GM18498 (cell line): Measurements from ENCODE around the gene RBBP6.

Source experiments
- ATAC-seq: cut with Tn5 transposase; IDR thresholded peaks from one replicate; pipeline ENCODE4 v1.9.1; 2021; ENCODE audit warnings: mild to moderate bottlenecking, moderate library complexity; ENCODE audit not compliant: unreplicated experiment

The RBBP6 gene

DNA sequence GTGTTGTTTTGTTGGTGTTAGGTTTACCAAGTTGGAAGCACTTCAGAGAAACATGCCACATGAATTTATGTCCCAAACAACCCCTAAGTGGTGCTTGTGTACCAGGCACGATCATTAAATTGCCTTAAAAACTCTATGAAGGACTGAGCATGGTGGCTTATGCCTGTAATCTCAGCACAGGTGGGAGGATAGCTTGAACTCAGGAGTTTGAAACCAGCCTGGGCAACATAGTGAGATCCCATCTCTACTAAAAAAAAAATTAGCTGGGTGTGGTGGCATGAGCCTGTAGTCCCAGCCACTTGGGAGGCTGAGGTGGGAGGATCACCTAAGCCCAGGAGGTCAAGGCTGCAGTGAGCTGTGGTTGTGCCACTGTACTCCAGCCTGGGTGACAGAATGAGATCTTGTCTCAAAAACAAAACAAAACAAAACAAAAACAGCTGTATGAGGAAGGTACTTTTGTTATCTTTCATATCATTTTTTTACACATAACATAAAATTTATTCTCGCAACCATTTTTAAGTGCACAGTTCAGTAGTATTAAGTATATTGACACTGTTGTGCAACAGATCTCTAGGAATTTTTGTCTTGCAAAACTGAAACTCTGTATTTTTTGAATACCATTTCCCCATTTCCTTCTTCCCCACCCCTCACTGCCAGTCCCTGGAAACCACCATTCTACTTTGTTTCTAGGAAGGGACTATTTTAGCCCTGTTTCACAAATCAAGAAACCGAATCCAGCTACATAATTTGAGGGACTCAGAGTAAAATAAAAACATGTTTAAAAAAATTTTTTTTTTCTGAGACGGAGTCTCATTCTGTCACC lies 14.3 kb upstream of the RBBP6 start:
- ATAC-seq, result no peak

DNA sequence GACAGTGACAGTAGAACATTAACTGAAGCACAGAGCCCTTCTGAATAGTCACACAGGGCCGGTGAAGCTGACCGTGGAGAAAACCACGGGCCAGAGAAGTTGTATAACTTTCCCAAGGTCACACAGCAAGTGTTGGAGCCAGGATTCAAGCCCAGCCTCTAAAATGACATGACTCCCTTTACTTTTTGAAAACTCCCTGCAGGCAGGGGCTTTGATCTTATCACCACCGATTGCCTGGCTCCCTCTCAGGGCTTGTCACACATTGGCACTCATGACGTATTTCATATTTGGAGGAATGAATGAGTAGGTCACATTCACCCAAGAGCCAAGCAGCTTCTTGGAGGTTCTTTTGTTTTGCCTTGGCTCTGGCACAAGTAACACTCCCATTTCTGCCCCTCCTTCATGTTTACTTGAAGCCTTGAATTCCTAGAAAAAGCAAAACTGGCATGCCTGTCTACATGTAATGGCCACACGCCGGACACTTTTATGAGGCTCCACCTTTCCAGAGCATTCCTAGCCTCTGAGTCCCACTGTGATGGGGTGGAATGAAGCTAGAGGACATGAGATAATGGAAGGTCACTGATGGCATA lies 13.3 kb upstream of the RBBP6 start:
- ATAC-seq, result no peak

DNA sequence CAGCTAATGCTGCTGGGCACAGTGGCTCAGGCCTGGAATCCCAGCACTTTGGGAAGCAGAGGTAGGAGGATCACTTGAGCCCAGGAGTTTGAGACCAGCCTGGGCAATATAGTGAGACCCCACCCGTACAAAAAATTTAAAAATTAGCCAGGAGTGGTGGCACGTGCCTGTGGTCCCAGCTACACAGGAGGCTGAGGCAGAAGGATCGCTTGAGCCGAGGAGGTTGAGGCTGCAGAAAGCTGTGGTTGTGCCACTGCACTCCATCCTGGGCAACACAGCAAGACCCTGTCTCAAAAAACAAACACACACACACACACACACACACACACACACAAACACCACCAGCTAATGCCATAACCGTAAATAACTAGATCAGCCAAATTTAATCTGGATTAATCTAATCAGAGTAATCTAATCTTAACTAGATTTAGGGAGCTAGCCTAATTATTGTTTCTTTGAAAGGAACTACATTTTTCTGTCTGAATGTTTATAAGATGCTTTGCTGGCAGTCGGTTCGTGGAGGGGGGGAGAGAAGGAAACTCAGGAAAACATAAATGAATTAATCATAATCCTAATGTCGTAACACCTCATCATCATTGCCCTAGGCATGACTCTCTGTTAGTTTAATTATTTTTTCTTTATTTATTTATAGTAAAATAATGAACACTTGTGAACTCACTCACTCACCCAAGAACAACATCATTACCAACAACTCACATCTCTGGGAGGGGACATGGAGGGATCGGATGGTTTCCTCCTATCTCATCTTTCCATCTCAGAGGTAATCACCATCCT lies 12.5 kb upstream of the RBBP6 start:
- ATAC-seq, result no peak

DNA sequence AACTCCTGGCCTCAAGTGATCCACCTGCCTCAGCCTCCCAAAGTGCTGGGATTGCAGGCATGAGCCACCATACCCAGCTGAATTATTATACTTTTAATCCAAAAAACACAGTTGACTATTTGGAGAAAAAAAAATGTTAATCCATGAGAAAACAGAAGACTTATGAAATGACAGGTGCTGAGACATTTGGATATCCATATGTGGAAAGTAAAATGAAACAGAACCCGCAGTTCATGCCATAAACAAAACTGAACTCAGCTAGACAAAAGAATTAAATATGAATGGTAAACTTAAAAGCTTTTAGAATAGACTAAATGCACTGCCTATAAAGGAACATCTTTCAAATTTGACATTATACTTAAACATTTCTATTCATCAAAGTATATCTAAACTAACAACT lies 8.2 kb upstream of the RBBP6 start:
- ATAC-seq, result no peak

DNA sequence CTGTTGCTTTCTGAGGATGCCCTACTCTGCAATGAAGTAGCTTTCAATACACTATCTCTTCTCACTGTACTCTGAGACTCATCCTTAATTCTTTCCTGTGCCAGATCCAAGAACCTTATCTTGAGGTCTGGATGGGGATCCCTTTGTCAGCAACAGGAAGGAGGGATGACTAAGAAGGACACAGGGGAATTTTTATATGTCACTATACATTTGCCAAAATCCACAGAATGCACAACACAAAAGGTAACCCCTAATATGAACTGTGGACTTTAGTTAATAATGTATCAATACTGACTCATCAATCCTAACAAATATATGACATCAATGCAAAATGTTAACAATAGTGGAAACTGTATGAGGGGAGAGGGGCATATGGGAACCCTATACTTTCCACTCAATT lies 4.7 kb upstream of the RBBP6 start:
- no peak for ATAC-seq

DNA sequence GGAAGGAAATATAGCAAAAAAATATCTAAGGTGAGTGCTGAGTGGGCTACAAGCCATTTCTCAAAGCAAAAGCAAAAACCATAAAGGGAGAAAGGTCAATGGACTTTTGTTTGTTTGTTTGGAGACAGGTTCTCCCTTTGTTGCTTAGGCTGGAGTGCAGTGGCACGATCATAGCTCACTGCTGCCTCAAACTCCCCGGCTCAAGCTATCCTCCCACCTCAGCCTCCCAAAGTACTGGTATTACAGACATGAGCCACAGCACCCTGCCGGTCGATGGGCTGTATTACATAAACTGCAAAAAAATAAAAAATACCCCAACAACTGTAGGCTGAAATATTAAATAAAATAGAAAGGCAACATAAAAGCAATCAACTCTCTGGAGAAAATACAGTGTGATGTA lies 3.5 kb upstream of the RBBP6 start:
- no peak for ATAC-seq

DNA sequence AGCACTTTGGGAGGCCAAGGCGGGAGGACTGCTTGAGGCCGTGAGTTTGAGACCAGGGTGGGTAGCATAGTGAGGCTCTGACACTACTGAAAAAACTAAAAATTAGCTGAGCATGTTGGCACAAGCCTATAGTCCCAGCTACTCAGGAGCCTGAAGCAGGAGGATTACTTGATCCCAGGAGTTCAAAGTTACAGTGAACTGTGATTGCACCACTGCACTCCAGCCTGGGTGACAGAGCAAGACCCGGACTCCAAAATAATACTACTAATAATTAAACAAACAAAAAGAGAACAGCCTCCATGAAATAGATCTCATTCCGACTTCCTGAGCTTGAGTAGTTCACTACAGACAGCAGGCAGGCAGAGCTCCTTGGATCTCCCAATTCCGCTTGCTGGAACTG lies 2.7 kb upstream of the RBBP6 start:
- ATAC-seq, result no peak

DNA sequence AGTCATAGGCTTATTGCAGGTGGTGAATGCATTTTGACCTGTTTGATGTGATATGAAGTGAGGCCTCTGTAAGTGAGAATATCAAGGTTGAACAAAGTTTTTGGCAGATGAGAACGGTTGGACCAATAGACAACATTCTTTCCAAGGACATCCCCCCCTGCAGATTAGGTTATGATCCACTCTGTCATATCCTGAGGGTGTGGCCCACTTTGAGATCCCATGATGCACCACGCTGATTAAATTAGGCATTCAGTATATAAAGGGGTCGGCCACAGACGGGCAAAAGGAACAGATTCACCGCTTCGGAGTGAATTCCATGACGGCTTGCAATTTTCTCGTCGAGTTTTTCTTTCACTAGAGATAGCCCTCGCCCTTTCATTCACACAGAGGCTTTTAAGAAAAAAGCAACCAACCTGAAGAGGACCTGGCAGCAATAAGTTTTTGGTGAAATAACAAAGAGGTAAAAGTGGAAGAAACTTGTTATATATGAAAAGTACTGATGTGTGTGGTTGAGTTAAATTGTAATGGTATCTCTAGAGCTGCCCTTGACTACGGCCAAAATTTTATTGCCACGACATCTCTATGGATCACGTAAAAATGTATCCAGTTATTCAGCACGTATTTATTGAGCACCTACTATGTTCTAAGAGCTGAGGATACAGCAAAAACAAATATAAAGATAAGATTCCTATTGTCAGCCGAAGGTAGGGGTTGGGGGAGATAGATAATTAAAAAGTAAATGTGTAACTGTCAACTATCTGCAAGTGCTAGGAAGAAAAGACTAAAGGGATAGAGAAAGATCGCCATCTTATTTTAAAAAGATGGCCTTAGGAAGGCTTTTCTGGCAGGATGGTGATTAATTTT lies 1.7 kb upstream of the RBBP6 start:
- ATAC-seq, result no peak

DNA sequence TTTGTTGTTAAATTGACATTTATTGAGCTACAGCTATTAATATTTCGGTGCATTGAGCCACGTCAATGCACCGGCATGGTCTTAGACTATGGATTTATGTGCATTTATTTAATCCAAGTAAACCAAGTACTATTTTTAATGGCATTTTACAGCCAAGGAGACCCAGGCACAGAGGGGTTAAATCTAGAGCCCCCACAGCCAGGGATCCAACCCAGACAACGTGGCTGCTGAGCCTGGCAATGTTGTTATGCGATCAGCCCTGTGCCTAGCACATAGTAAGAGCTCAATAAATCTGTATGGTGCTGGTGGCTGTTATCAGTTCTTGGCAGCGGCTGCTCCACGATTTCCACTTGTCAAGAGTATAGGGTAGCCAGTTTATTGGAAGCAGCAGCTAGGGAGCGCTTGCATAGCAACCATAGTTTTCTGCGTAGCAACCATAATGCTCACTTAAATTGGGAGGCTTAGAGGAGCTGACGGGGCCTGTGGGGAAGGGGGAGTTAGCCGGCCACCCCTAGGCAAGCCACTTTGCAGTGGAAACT lies 541 bp upstream of the RBBP6 start:
- ATAC-seq, result peak; percentile 14

DNA sequence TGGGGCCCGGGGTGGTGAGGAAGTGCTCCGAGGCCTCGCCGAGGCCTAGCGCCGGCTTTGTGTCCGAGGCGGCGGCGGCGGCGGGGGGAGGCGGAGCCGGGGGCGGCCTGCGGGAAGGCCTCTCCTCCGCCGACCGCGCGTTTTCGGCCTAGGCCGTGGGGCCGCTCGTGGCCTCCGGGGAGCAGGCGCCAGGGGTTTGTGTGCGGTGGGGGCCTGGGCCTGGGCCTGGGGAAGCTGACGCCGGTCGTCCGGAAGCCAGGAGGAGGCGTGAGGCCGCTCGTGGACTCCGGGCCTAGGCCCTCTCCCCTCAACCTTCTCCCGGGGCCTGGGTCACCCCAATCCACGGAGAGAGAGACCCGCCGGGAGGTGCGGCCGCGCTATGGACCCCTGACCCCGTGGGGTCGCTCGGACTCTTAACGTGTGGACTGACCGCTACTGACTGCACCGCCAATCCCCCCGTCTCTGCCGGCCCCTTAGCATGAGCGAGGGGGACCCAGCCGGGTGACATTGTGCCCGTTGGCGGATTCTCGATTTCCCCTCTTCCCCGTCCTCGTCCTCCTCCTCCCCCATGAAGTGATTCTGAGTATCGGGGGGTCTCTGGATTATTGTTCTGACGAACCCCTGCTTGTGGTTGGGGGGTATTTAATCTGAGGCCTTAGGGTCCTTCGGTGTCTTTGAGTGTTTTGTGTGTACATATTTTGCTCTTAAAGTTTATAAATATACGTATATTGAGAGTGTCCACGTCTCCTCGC lies 660 bp downstream of the RBBP6 start:
- peak; percentile 48 for ATAC-seq

DNA sequence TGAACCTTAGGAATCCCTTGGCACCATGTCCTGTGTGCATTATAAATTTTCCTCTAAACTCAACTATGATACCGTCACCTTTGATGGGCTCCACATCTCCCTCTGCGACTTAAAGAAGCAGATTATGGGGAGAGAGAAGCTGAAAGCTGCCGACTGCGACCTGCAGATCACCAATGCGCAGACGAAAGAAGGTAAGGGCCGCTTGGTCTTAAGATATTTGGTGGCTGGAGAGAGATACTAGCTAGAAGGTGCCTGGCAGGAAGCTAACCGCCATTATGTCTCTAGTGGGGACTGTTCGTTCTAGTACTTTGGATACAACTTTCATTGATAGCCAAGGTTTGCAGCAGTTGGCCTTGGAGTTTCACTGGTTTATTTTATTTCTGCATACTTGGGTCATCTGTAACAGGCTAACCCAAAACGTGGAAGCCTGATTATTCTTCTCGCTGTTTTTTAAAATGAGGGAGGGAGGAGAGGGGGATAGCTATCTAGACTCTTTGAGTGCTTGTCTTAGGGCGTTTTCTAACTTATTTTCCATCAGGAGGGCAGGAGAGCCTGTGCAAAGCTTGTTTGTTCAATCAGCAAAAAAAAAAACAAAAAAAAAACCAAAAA lies 1.3 kb downstream of the RBBP6 start:
- no peak for ATAC-seq

DNA sequence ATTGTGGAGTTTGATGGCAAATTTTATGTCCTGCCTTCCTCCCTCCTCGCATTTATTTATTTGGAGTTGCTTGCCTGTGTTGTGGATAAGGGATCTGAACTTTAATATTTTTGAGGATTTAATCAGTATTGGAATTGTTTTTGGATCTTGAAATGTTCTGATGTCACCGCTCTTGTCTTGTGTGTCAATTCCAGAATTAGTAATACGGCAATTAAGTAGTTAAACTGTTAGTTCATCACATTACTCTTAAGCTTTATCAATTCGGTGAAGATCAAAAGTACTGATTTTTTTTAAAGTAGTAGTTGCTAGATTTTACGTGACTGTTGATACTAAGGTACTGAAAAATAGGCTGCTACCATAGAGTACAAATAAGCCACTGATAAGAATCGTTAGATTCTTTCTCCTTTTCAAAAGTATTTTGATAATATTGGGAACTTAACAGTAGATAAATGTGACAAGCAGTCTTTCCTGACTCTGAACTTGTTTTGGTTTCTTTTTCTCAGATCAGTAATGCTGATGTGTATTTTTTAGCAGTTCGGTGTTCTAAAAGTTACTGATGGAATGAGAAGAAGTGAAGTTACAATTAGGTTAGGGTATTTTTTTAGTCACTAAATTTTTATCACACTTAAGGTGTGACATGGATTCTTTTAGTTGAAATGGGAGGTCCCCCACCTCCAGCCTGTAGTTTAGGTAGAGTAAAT lies 2.0 kb downstream of the RBBP6 start:
- ATAC-seq, result no peak

DNA sequence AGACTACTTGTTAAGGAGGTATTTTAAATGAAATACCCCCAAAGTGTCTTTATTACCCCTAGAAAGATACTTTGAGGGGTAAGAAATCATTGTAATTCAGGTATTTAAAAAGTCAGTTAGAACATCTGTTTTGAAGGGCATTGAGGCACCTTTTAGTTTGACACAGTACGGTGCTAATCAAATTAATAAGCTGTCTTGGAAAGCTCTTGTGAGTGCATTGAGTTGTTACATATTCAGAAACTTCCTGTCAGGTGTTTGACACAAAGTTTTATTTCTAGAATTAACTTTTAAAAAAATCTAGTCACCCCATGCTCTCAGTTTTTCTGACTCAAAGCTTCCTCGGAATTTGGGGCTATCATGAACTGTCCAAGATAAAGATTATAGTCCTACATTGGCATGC lies 4.6 kb downstream of the RBBP6 start:
- ATAC-seq, result no peak

DNA sequence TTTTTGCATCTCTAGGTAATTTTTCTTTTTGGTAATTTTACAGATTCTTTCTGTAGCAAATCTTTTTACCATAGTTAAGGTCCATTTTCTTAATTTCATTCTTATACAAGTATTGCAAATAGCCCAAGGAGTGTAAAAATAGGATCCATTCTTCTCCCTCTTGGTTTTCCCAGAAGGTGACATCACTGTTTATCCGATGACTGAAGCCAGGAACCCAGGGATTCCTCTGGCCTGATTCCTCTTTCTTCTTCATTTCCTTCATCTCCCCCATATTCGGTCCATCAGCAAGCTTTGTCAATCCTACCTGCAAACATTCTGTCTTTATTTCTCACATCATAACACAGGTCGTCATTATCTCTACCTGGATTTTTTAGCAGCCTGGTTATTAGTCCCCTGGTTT lies 5.3 kb downstream of the RBBP6 start:
- ATAC-seq, result no peak

DNA sequence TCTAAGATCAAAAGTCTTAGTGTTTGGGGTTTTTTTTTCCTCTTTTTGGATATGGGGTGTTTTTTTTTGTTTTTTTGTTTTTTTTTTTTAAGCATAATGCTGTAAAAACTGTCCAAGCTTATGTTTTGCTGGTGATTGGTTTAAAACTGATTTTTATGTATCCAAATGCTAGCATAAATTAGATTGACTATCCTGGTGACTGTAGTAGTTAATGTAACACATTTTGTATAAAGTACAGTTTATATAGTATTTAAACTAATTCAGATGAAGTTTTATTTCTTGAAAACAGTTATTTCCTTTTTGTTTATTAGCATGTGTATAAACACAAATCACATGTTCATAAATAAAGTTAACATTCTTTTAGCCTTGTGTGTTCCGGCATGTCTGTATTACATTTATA lies 10.9 kb downstream of the RBBP6 start:
- no peak for ATAC-seq

DNA sequence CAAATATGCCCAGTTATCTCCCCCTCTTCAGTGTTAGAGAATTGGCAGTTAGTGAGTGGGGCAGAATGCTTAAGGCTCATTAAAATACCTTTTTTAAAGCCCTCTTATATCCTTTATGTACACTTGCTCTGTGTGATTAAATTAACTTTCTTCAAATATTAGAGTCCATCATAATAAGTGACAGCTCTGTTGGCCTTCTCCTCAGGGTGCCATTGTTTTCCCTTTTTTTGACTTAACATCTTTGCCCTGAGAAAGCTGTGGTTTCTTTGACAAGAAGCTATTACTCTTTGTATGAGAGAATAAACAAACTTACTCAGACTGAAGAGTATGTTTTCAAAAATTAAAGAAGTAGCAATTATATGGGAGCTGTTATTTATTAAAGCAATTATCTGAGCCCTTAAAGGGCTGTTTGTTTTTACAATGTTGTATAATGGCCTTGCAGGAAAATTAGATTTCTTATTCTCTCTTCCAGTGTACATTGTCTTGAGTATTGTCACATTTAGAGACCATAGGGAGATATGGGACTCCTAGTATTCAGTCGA lies 13.4 kb downstream of the RBBP6 start:
- no peak for ATAC-seq

DNA sequence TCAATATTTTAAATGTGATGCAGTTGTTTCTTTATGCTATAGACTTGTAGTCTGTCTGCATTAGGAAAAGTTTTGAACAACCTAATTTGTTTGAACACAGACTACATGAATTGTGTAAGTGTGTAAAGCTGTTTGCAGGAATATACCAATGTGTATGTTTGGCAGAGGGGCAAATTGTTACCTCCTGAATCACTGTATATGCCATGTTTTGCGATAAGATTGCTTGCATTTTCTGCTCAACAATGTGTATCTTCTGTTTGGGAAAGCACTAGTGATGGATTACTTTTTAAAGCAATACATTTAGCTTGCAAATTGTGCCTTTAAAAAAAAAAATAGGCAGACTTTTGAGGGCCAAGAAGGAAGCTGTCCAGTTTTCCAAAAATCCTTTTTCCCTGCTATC lies 14.6 kb downstream of the RBBP6 start:
- ATAC-seq, result no peak

DNA sequence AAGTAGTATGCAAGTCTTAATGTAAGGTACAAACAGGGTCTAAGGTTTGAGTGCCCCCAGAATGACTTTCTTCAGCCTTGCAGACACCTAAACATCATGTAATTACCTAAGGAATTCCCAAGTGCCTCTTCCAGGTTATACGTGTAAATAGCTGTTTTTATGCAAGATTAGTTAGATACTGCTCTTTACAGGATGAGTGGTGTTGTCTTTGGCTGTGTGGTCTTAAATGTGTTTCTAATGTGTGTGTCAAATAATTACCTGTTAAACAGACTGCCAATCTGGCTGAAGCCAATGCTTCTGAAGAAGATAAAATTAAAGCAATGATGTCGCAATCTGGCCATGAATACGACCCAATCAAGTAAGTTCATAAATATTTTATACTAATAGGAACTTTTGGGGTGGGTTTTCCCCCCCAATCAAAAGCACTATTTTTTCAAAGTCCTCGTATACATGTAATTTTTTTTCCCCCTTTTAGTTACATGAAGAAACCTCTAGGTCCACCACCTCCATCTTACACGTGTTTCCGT lies 16.0 kb downstream of the RBBP6 start:
- ATAC-seq, result no peak

DNA sequence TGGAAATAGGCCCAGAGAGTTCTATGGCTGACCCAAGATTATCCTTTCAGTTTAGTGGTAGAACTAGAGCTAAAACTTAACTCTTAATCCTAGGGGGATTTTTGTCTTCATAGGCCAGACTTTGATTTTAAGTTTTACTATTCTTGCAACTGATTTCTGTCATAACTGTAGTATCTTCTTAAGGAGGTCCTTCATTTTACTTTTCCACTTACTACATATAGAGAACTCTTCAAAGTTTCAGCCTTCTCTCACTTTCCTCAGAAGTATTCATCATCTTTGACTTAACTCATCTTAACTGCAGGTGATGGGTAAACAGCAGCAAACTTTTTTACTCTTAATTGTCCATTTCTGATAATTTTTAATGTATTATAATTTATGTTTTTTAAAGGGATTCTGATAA lies 23.4 kb downstream of the RBBP6 start:
- ATAC-seq, result no peak
